DLD1 (cell line): Measurements from ENCODE around the gene OR13C2.
"Not testable (repeated sequence)": the region's sequence is repeated elsewhere in the genome, so short reads cannot be mapped to it uniquely, and the experiment has no call there.

ENCODE experiments used
- in situ Hi-C: cut with HindIII; loops from 2 replicates; pipeline ENCODE4 v1.10.0; 2017; ENCODE audit warnings: low sequenced_read_pairs

OR13C2 gene

GRCh38 chr9:104605527-104605926, at the start of gene OR13C2:
Gene OR13C2, minus strand, starts transcription at chr9:104605627. Its CDS starts 0 bp downstream, at chr9:104605627.
- in situ Hi-C loops = not testable (repeated sequence)

DNA sequence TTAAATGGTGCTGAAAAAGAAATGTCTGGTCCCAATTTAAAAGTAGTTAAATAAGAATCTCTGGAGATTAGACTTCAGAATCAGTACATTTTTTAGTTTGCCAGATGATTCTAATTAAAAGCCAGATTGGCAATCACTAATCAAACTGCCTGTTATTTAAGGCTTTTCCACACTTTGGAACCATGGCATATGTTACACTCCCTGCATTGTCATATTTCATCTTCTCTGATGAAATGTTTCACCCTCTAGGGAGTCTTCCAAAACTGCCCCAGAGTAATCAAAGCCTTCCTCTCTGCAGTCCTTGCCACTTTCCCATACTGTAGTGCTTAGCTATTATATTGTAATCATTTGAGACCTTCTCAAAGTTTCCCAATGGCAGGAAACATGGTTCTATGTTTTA, 30.0 kb upstream of the OR13C2 start:
- in situ Hi-C loops = no loop called here

GRCh38 chr9:104633976-104634520, 28.6 kb upstream of the OR13C2 start:
- in situ Hi-C loops = no loop called here

GRCh38 chr9:104625964-104626363, 20.5 kb upstream of the OR13C2 start:
- in situ Hi-C loops = not testable (repeated sequence)

GRCh38 chr9:104618104-104618503, 12.7 kb upstream of the OR13C2 start, which contains the start of gene OR13C9:
Gene OR13C9, minus strand, starts transcription at chr9:104618204. Its CDS starts 0 bp downstream, at chr9:104618204.
- in situ Hi-C loops = no loop called here

DNA sequence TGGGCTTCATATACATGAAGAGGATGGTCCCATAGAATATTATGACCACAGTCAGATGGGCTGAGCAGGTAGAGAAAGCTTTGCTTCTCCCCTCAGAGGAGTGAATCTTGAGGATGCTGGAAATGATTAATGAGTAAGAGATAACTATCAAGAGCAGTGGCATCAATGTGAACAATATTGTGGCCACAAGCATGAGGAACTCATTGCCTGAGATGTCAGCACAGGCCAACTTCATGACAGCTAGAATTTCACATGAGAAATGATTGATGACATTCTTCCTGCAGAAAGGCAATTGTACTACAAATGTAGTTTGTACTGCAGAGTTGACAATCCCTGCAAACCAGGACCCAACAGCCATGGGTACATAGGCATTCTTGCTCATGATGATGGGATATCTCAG, 12.0 kb upstream of the OR13C2 start:
- in situ Hi-C loops = no loop called here

DNA sequence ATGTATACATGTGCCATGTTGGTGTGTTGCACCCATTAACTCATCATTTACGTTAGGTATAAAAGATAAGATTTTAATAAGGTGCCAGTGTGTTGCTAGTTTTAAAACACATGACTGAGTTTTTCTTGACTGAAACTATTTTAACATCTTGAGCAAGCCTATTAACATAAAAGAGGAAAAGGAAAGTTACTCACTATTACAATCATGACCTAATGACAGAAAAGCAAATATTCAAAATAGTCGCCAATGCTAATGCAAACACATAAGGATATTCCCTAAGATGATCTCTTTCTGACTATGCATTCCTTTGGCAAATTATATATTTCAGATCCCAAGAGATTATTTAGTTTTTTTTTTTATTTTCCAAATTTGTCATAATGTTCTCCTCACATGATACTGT, 5.8 kb upstream of the OR13C2 start:
- in situ Hi-C loops = no loop called here

DNA sequence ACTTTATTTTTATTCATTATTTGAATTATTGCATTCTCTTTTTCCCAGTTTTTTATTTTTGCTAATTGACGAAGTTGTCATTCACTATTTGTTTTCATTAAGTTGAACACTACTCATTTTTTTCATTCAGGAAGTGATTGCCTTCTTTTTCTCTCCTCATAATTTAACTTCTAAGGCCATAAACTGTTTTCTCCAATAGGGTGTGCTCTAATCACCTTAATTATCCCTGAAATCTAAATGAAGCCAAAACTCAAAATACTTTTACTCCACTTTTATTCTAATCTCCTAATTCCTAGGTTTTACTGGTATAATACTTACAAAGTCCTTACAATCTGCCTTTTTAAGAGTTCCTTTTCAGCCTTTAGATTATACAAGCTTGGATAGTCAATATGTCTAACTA, 2.9 kb upstream of the OR13C2 start:
- in situ Hi-C loops = no loop called here

DNA sequence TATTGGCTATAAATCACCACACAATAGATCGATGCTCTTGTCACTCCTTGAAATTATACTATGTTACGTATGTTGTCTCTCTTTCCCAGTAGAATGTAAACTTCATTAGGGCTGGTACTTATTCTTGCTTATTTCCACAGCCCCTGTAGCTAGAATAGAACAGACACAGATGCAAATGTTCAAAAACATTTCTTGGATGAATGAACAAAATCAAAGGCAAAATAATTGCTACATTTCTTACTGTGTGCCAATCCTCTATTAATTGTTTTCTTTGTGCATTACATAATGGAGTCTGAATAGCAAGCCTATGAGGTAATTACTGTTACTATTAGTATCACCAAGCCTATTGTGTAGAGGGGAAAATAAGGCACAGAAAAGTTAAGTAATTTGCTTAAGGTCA, 725 bp upstream of the OR13C2 start:
- in situ Hi-C loops = no loop called here

DNA sequence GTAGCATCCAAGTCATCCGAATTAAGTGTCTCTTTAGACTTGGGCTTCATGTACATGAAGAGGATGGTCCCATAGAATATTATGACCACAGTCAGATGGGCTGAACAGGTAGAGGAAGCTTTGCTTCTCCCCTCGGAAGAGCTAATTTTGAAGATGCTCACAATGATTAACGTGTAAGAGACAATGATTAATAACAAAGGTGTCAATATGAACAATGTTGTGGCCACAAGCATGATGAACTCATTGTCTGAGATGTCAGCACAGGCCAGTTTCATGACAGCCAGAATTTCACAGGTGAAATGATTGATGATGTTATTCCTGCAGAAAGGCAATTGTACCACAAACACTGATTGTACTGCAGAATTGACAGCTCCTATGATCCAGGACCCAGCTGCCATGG, 626 bp downstream of the OR13C2 start:
- in situ Hi-C loops = no loop called here

- in situ Hi-C loops = not testable (repeated sequence)
Observed at GRCh38 chr9:104599313-104599712, 6.1 kb downstream of the OR13C2 start, which contains the start of gene OR13C5. Gene OR13C5, minus strand, starts transcription at chr9:104599413. Its CDS starts 0 bp downstream, at chr9:104599413.

DNA sequence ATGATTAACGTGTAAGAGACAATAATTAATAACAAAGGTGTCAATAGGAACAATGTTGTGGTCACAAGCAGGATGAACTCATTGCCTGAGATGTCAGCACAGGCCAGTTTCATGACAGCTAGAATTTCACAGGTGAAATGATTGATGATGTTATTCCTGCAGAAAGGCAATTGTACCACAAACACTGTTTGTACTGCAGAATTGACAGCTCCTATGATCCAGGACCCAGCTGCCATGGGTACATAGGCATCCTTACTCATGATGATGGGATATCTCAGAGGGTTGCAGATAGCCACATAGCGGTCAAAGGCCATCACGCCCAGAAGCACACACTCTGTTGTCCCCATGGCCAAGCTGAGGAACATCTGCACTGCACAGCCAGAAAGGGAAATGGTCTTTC, 6.7 kb downstream of the OR13C2 start:
- in situ Hi-C loops = not testable (repeated sequence)

- in situ Hi-C loops = no loop called here
Observed at GRCh38 chr9:104589626-104590025, 15.8 kb downstream of the OR13C2 start.

GRCh38 chr9:104586496-104587180, 18.8 kb downstream of the OR13C2 start:
- in situ Hi-C loops = no loop called here

GRCh38 chr9:104580562-104580961, 24.9 kb downstream of the OR13C2 start:
- in situ Hi-C loops = no loop called here

DNA sequence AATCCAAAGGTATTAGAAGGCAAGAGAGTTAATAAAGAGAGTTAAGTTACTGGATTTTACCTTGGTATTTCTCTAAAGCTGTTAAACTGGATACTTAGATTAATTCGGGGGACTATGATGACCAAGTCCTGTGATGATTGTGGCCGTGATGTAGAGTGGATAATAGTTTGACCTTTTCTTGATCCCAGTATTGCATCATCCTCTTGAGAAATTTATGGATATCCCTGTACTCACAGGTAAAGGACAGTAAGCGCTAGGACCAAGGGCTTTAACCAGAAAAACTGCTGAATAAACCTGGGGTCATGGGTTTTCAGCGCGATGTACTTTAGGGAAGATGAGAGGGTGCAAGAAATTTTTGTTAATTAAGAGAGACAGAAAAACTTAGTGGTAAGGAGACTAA, 28.2 kb downstream of the OR13C2 start:
- in situ Hi-C loops = no loop called here

- in situ Hi-C loops = no loop called here
Observed at GRCh38 chr9:104575456-104575855, 30.0 kb downstream of the OR13C2 start.

GRCh38 chr9:104572612-104573011, 32.8 kb downstream of the OR13C2 start:
- in situ Hi-C loops = no loop called here

DNA sequence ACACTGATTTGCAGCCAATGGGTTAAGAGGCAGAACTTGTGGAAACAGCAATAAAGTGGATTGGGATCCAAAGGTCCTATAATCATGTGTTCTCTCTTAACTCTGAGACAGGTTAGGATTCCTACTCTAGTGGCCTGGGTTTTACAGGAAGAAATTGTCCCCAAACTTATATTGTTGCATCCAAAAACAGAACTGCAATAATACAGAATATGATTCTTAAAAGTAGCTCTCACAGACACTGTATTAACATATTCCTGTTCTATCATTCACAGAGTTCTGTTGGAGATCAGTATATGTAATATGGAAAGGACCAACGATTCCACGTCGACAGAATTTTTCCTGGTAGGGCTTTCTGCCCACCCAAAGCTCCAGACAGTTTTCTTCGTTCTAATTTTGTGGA, 36.6 kb downstream of the OR13C2 start, which contains the start of gene OR13C8:
Gene OR13C8 (plus strand): TSS at position 301 of the 400 bp plus-strand sequence. CDS start 0 bp downstream, at position 301.
- in situ Hi-C loops = no loop called here

DNA sequence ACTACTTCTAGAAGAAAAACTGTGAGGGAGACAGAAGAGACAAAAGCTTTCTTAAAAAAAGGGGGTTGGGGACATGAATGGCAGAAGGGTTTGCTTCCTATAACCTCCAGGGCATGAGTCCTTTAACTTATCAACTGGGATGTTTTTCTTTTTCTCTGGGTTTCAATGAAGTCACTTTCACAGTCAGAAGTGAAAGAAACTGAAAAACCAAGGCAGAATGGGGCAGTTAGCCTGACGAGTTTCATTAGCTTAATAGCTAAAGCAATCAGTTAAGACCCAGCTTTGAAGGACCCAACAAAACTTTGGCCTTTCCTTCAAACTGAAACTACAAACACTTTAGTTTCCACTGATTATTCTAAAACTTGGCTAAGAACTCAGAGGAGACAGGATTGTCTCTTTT, 41.1 kb downstream of the OR13C2 start:
- in situ Hi-C loops = no loop called here

GRCh38 chr9:104556830-104557634, 48.4 kb downstream of the OR13C2 start:
- in situ Hi-C loops = no loop called here

DNA sequence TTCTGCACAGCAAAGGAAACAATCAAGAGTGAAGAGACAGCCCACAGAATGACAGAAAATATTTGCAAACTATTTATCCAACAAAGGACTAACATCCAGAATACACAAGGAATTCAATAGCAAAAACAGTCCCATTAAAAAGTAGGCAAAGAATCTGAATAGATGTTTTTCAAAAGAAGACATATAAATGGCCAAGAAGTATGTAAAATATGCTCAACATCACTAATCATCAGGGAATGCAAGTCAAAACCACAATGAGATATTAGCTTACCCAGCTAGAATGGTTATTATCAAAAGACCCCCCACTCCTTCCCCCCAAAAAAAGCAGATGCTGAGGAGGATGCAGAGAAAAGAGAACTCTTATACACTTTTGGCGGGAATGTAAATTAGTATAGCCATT, 49.9 kb downstream of the OR13C2 start:
- in situ Hi-C loops = no loop called here
